Measurements from ENCODE around the gene TSPAN13. TPM values are rescaled to one million over a fixed set of nuclear protein-coding genes. Genes with fewer than 3 reads are reported as not detected.

The TSPAN13 gene
- polyA plus RNA-seq, 1 donor (not counting 4 experiments of a cell fraction or from before 2014, with no cell fraction given) = 21.6 TPM

DNA sequence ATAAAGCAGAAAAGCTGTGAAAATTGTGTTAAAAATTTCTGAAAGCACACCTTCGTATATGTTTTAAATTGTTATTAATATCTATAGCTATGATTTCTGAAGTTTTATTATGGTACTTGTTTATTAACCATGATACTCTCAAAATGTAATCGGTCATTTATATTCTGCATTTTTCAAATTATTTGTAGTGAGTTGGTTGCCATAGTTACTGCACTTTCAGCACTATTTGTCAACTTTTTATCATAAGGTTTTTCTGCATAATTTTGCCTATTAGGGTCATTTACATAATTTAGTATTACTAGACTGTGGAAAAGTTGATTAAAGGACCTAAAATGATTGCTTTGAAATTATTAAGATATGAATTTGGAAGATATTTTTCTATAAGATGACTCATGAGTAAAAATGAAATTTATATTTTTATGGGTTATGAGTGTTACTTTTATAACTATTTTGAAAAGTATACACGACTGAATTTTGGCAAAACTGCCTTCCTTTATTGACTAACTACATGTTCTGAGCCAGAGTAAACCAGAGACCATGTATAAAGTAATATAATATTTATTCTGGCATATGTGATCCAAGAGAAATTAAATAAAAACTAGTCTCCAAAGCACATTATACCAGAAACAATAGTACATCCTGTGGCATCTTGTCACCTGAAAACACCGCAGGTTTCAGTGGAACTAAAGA lies 59.1 kb downstream of the TSPAN13 start:
- Histone ChIP-seq H4K20me1 (ENCODE audit: control insufficient read depth, extremely low read depth, insufficient read depth, low read length) (no peaks in the 10 kb centered on the region), H3K4me3 (ENCODE audit: control insufficient read depth in 2 of 3, extremely low read depth in 1 of 3, insufficient read depth in 2 of 3, low read depth in 1 of 3, low read length in 3 of 3) (no peak overlapping the region), H3K9me3 (ENCODE audit: control insufficient read depth, low read depth, low read length) (no peaks in the 10 kb centered on the region), H3K4me2 (ENCODE audit: control insufficient read depth, extremely low read depth, insufficient read depth, low read depth, low read length) (no peak overlapping the region), H3K4me1 (ENCODE audit: control insufficient read depth, extremely low read depth, insufficient read depth, low read length) (no peaks in the 10 kb centered on the region), H3K9me1 (ENCODE audit: control insufficient read depth, extremely low read depth, insufficient read depth, low read length) (no peaks in the 10 kb centered on the region), H2AFZ (ENCODE audit: control insufficient read depth, low read length) (no peak overlapping the region), H3K9ac (ENCODE audit: control insufficient read depth, extremely low read depth, insufficient read depth, low read length) (no peak overlapping the region), H3K79me2 (ENCODE audit: control insufficient read depth, insufficient read depth, low read length) (no peaks in the 10 kb centered on the region), H3K36me3 (ENCODE audit: control insufficient read depth in 2 of 2, extremely low read depth in 1 of 2, insufficient read depth in 2 of 2, low read length in 2 of 2) (no peaks in the 10 kb centered on the region), H3K27ac (ENCODE audit: control insufficient read depth, insufficient read depth, low read length) (no peak overlapping the region), H3K27me3 (ENCODE audit: control insufficient read depth, extremely low read depth, insufficient read depth, low read length) (no peaks in the 10 kb centered on the region)
- no peak for FAIRE-seq
- DNase-seq (ENCODE audit: low read depth, low spot score) = no peak
- TF ChIP-seq, protein P1, sequence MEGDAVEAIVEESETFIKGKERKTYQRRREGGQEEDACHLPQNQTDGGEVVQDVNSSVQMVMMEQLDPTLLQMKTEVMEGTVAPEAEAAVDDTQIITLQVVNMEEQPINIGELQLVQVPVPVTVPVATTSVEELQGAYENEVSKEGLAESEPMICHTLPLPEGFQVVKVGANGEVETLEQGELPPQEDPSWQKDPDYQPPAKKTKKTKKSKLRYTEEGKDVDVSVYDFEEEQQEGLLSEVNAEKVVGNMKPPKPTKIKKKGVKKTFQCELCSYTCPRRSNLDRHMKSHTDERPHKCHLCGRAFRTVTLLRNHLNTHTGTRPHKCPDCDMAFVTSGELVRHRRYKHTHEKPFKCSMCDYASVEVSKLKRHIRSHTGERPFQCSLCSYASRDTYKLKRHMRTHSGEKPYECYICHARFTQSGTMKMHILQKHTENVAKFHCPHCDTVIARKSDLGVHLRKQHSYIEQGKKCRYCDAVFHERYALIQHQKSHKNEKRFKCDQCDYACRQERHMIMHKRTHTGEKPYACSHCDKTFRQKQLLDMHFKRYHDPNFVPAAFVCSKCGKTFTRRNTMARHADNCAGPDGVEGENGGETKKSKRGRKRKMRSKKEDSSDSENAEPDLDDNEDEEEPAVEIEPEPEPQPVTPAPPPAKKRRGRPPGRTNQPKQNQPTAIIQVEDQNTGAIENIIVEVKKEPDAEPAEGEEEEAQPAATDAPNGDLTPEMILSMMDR (optimal IDR thresholded peaks at IDR 0.05 in 1 of 3, IDR thresholded peaks at IDR 0.05 in 1 of 3, conservative IDR thresholded peaks at IDR 0.05 in 1 of 3; ENCODE audit: extremely low read depth in 1 of 3, insufficient read depth in 2 of 3, low read length in 3 of 3) = no peak
- no peak for TF ChIP-seq EZH2 (IDR thresholded peaks at IDR 0.05; ENCODE audit: low read length)
- dilution Hi-C loops (cut with MboI; ENCODE audit: extremely low pct_ligation_motif_present, low sequenced_read_pairs) = no loop called here

DNA sequence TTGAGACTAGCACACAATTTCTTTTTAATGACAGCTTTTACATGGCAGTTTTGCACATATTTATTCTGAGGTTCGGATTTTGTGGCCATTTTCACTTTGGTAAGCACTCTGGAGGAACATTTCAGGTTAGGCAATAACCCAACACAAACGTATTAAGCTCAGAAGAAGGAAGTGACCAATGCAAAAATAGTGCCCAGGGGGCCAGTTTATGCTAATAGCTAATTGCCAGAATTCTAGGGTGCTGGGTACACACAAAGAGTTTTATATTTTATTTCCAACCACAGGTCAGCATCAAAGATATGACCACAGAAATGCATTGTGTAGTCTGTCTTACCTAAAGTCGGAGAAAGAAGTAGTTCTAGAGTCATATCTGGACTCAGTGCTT lies 59.7 kb downstream of the TSPAN13 start:
- Histone ChIP-seq H3K36me3 (ENCODE audit: control insufficient read depth in 2 of 2, extremely low read depth in 1 of 2, insufficient read depth in 2 of 2, low read length in 2 of 2) (no peaks in the 10 kb centered on the region), H2AFZ (ENCODE audit: control insufficient read depth, low read length) (no peak overlapping the region), H3K79me2 (ENCODE audit: control insufficient read depth, insufficient read depth, low read length) (no peaks in the 10 kb centered on the region), H3K9me1 (ENCODE audit: control insufficient read depth, extremely low read depth, insufficient read depth, low read length) (no peaks in the 10 kb centered on the region), H3K4me2 (ENCODE audit: control insufficient read depth, extremely low read depth, insufficient read depth, low read depth, low read length) (no peak overlapping the region), H3K9ac (ENCODE audit: control insufficient read depth, extremely low read depth, insufficient read depth, low read length) (no peak overlapping the region), H3K4me3 (ENCODE audit: control insufficient read depth in 2 of 3, extremely low read depth in 1 of 3, insufficient read depth in 2 of 3, low read depth in 1 of 3, low read length in 3 of 3) (no peak overlapping the region), H3K4me1 (ENCODE audit: control insufficient read depth, extremely low read depth, insufficient read depth, low read length) (no peaks in the 10 kb centered on the region), H3K27ac (ENCODE audit: control insufficient read depth, insufficient read depth, low read length) (no peak overlapping the region), H3K9me3 (ENCODE audit: control insufficient read depth, low read depth, low read length) (no peaks in the 10 kb centered on the region), H4K20me1 (ENCODE audit: control insufficient read depth, extremely low read depth, insufficient read depth, low read length) (no peaks in the 10 kb centered on the region), H3K27me3 (ENCODE audit: control insufficient read depth, extremely low read depth, insufficient read depth, low read length) (no peaks in the 10 kb centered on the region)
- no peak for FAIRE-seq
- DNase-seq (ENCODE audit: low read depth, low spot score) = no peak
- dilution Hi-C loops (cut with MboI; ENCODE audit: extremely low pct_ligation_motif_present, low sequenced_read_pairs) = no loop called here
- no peak for TF ChIP-seq EZH2 (IDR thresholded peaks at IDR 0.05; ENCODE audit: low read length)
- TF ChIP-seq, protein P1 (optimal IDR thresholded peaks at IDR 0.05 in 1 of 3, IDR thresholded peaks at IDR 0.05 in 1 of 3, conservative IDR thresholded peaks at IDR 0.05 in 1 of 3; ENCODE audit: extremely low read depth in 1 of 3, insufficient read depth in 2 of 3, low read length in 3 of 3) = no peak
